HL-60 (cell line): ENCODE measurements around the gene KIAA1755.

ENCODE experiments used
- DNase-seq, 2 experiments: peaks; one replicate each; pipeline ENCODE4 v3.0.0-alpha.2; 2010 to 2020; ENCODE audit warnings: low read depth in 1 of 2, low spot score in 1 of 2
- H3K27ac ChIP-seq: fragments of 250-450 bp; sonication (Bioruptor Pico); replicated peaks from 2 replicates; pipeline ENCODE4 v1.5.1; 2020; ENCODE audit warnings: mild to moderate bottlenecking, moderate library complexity
- H3K27me3 ChIP-seq: fragments of 250-450 bp; sonication (Bioruptor Pico); 2 replicates; pipeline ENCODE4 v1.5.1; 2021; ENCODE audit warnings: mild to moderate bottlenecking, moderate library complexity; ENCODE audit not compliant: insufficient read depth, poor library complexity, severe bottlenecking
- H3K4me3 ChIP-seq: replicated peaks from 2 replicates; pipeline ENCODE4 v1.5.1; 2011; ENCODE audit warnings: mild to moderate bottlenecking, control low read depth, low read length; ENCODE audit not compliant: insufficient read depth
- CTCF ChIP-seq: IDR thresholded peaks from one replicate; pipeline ENCODE4 v1.5.1; 2011; ENCODE audit warnings: low read length, control low read depth, inconsistent platforms; ENCODE audit not compliant: insufficient read depth
- GABPA ChIP-seq: IDR thresholded peaks from 2 replicates; pipeline ENCODE4 v1.6.1; 2012; ENCODE audit warnings: low read depth
- POLR2AphosphoS5 ChIP-seq: IDR thresholded peaks from 2 replicates; pipeline ENCODE4 v1.6.1; 2012; ENCODE audit warnings: low read depth
- REST ChIP-seq: IDR thresholded peaks from 2 replicates; pipeline ENCODE4 v1.6.1; 2012; ENCODE audit warnings: low read depth; ENCODE audit not compliant: insufficient replicate concordance
- SPI1 ChIP-seq: IDR thresholded peaks from 2 replicates; pipeline ENCODE4 v1.6.1; 2012; ENCODE audit warnings: low read depth, mild to moderate bottlenecking, borderline replicate concordance

Gene KIAA1755

GRCh38 chr20:38216746-38217595 lies 43.6 kb downstream of the KIAA1755 start:
- TF ChIP-seq REST (no peak), CTCF (no peak), SPI1 (no peak)
- DNase-seq: no peak
- Histone ChIP-seq H3K4me3 (no peak overlapping the region), H3K27ac (no peak overlapping the region), H3K27me3 (no peaks in the 10 kb centered on the region)

- Histone ChIP-seq H3K27me3 (no peaks in the 10 kb centered on the region), H3K4me3 (no peak overlapping the region), H3K27ac (no peak overlapping the region)
- TF ChIP-seq SPI1 (no peak), REST (no peak), POLR2AphosphoS5 (no peak), GABPA (no peak), CTCF (no peak)
- DNase-seq: no peak
These were observed 44.3 kb downstream of the KIAA1755 start for GRCh38 chr20:38216201-38216600.

GRCh38 chr20:38215194-38216182 lies 45.0 kb downstream of the KIAA1755 start:
- H3K27ac ChIP-seq: no peak overlapping the region

More at GRCh38 chr20:38215194-38216182, 45.0 kb downstream of the KIAA1755 start:
- TF ChIP-seq REST (no peak), POLR2AphosphoS5 (no peak), CTCF (no peak), SPI1 (no peak), GABPA (no peak)
- DNase-seq: no peak
- Histone ChIP-seq H3K4me3 (no peak overlapping the region), H3K27me3 (no peaks in the 10 kb centered on the region)
